ENCODE results near the gene BPI.

DNA sequence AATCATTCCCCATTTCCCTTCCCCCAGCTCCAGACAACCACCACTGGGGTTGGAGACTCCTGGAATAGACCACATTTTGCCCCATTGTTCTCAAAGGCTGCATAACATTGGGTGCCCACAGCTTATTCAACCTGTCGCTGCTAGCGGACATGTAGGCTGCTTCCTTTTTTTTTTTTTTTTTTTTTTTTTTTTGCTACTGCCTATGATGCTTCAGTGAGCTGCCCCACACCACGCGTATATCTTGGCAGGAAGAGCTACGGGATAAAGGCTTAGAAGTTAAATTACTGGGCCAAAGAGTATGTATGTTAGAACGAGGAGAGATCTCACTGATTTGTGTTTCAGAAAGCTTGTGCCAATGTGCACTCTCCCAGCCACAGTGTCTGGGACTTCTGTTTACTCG is 49.4 kb downstream of the BPI start:
- TF ChIP-seq POLR2A (IDR thresholded peaks at IDR 0.05; ENCODE audit: borderline replicate concordance, extremely low read depth, insufficient read depth, insufficient read length) (no peak), CEBPB (IDR thresholded peaks at IDR 0.05; ENCODE audit: low read depth) (no peak), TCF7L2 (IDR thresholded peaks at IDR 0.05; ENCODE audit: borderline replicate concordance, extremely low read depth, insufficient read depth, insufficient read length) (no peak), EZH2phosphoT487 (IDR thresholded peaks at IDR 0.05; ENCODE audit: borderline replicate concordance) (no peak), SP1 (IDR thresholded peaks at IDR 0.05; ENCODE audit: low read depth) (no peak), ZNF274 (IDR thresholded peaks at IDR 0.05; ENCODE audit: low read depth, low read length) (no peak), POLR2AphosphoS5 (IDR thresholded peaks at IDR 0.05; ENCODE audit: low read depth, low read length) (no peak), JUND (IDR thresholded peaks at IDR 0.05) (no peak), SRF (IDR thresholded peaks at IDR 0.05; ENCODE audit: low read depth) (no peak), YY1 (IDR thresholded peaks at IDR 0.05; ENCODE audit: extremely low read depth, insufficient replicate concordance, low read depth, low read length) (no peak)
- TF ChIP-seq, protein P1, sequence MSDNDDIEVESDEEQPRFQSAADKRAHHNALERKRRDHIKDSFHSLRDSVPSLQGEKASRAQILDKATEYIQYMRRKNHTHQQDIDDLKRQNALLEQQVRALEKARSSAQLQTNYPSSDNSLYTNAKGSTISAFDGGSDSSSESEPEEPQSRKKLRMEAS (IDR thresholded peaks at IDR 0.05) = no peak
- TF ChIP-seq, protein P2, sequence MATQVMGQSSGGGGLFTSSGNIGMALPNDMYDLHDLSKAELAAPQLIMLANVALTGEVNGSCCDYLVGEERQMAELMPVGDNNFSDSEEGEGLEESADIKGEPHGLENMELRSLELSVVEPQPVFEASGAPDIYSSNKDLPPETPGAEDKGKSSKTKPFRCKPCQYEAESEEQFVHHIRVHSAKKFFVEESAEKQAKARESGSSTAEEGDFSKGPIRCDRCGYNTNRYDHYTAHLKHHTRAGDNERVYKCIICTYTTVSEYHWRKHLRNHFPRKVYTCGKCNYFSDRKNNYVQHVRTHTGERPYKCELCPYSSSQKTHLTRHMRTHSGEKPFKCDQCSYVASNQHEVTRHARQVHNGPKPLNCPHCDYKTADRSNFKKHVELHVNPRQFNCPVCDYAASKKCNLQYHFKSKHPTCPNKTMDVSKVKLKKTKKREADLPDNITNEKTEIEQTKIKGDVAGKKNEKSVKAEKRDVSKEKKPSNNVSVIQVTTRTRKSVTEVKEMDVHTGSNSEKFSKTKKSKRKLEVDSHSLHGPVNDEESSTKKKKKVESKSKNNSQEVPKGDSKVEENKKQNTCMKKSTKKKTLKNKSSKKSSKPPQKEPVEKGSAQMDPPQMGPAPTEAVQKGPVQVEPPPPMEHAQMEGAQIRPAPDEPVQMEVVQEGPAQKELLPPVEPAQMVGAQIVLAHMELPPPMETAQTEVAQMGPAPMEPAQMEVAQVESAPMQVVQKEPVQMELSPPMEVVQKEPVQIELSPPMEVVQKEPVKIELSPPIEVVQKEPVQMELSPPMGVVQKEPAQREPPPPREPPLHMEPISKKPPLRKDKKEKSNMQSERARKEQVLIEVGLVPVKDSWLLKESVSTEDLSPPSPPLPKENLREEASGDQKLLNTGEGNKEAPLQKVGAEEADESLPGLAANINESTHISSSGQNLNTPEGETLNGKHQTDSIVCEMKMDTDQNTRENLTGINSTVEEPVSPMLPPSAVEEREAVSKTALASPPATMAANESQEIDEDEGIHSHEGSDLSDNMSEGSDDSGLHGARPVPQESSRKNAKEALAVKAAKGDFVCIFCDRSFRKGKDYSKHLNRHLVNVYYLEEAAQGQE (IDR thresholded peaks at IDR 0.05; ENCODE audit: low read depth) = no peak
- TF ChIP-seq, protein P3, sequence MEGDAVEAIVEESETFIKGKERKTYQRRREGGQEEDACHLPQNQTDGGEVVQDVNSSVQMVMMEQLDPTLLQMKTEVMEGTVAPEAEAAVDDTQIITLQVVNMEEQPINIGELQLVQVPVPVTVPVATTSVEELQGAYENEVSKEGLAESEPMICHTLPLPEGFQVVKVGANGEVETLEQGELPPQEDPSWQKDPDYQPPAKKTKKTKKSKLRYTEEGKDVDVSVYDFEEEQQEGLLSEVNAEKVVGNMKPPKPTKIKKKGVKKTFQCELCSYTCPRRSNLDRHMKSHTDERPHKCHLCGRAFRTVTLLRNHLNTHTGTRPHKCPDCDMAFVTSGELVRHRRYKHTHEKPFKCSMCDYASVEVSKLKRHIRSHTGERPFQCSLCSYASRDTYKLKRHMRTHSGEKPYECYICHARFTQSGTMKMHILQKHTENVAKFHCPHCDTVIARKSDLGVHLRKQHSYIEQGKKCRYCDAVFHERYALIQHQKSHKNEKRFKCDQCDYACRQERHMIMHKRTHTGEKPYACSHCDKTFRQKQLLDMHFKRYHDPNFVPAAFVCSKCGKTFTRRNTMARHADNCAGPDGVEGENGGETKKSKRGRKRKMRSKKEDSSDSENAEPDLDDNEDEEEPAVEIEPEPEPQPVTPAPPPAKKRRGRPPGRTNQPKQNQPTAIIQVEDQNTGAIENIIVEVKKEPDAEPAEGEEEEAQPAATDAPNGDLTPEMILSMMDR (IDR thresholded peaks at IDR 0.05 in 2 of 3, conservative IDR thresholded peaks at IDR 0.05 in 1 of 3; ENCODE audit: borderline replicate concordance in 1 of 3, insufficient read depth in 1 of 3, low read depth in 2 of 3, low read length in 2 of 3) = no peak
